Naive thymus-derived CD4-positive, alpha-beta T cell (primary cell): ENCODE results near the gene SLFNL1. TPM values are rescaled to one million over a fixed set of nuclear protein-coding genes. Genes with fewer than 3 reads are reported as not detected.

Experiments used
- ATAC-seq: fragments of 150-1000 bp; cut with Tn5 transposase; 2 replicates; pipeline ENCODE4 v1.10.0; 2021; ENCODE audit warnings: mild to moderate bottlenecking, moderate library complexity
- CTCF ChIA-PET: fragments of 350-600 bp; sonication (Branson Sonifier 250); formaldehyde crosslinking; loops from one replicate; lab custom pipeline; 2021; ENCODE audit warnings: antibody characterized with exemption; lab: Charles Lee
- POLR2A ChIA-PET: fragments of 350-600 bp; sonication (Branson Sonifier 250); formaldehyde crosslinking; loops from one replicate; lab custom pipeline; 2021; ENCODE audit warnings: antibody characterized with exemption, inconsistent platforms; lab: Charles Lee
- DNase-seq, 9 donors: peaks; one replicate each; pipeline versions ENCODE4 v3.0.0 to v3.0.0-alpha.2; 2020 to 2022; ENCODE audit warnings: mixed read lengths in 1 of 9
- H3K27ac ChIP-seq: one replicate; pipeline ENCODE4 v1.7.0; 2013; ENCODE audit warnings: mild to moderate bottlenecking, low read depth, low read length, moderate library complexity
- H3K27me3 ChIP-seq, 2 donors: one replicate each; pipeline ENCODE4 v1.7.0; 2013; ENCODE audit warnings: low read length in 2 of 2, mild to moderate bottlenecking in 2 of 2, moderate library complexity in 2 of 2; ENCODE audit not compliant: control insufficient read depth in 2 of 2, insufficient read depth in 2 of 2
- H3K36me3 ChIP-seq, 3 experiments: 1 replicate in 2 of 3; 2 replicates in 1 of 3; pipeline ENCODE4 v1.7.0; 2013; ENCODE audit warnings: low read length in 3 of 3, mild to moderate bottlenecking in 3 of 3, moderate library complexity in 1 of 3; ENCODE audit not compliant: insufficient read depth in 3 of 3, control insufficient read depth in 2 of 3
- H3K4me1 ChIP-seq, 2 donors: one replicate each; pipeline ENCODE4 v1.7.0; 2013; ENCODE audit warnings: low read length in 2 of 2, mild to moderate bottlenecking in 2 of 2, moderate library complexity in 1 of 2; ENCODE audit not compliant: control insufficient read depth in 2 of 2, insufficient read depth in 2 of 2
- H3K4me3 ChIP-seq: 2 replicates; pipeline ENCODE4 v1.7.0; 2013; ENCODE audit warnings: mild to moderate bottlenecking, low read length
- H3K9me3 ChIP-seq, 3 experiments: 1 replicate in 2 of 3; 2 replicates in 1 of 3; pipeline ENCODE4 v1.7.0; 2013; ENCODE audit warnings: low read length in 3 of 3; ENCODE audit not compliant: control insufficient read depth in 2 of 3
- H3K27ac Mint-ChIP-seq, 9 donors: one replicate each; pipeline ENCODE4 v1.8.0; 2020 to 2022; ENCODE audit warnings: mixed read lengths in 9 of 9, mild to moderate bottlenecking in 8 of 9, moderate library complexity in 5 of 9, inconsistent platforms in 2 of 9
- H3K27me3 Mint-ChIP-seq, 5 donors: one replicate each; pipeline ENCODE4 v1.8.0; 2021 to 2022; ENCODE audit warnings: mixed read lengths in 5 of 5, mild to moderate bottlenecking in 1 of 5
- H3K36me3 Mint-ChIP-seq, 5 donors: one replicate each; pipeline ENCODE4 v1.8.0; 2020 to 2022; ENCODE audit warnings: mixed read lengths in 5 of 5, mild to moderate bottlenecking in 3 of 5, inconsistent platforms in 1 of 5
- H3K4me1 Mint-ChIP-seq, 7 donors: one replicate each; pipeline ENCODE4 v1.8.0; 2020 to 2022; ENCODE audit warnings: mixed read lengths in 7 of 7, mild to moderate bottlenecking in 3 of 7, inconsistent platforms in 1 of 7
- H3K4me3 Mint-ChIP-seq, 10 donors: one replicate each; pipeline ENCODE4 v1.8.0; 2020 to 2022; ENCODE audit warnings: mild to moderate bottlenecking in 10 of 10, mixed read lengths in 10 of 10, moderate library complexity in 6 of 10, inconsistent platforms in 2 of 10
- H3K9me3 Mint-ChIP-seq, 11 donors: one replicate each; pipeline ENCODE4 v1.8.0; 2020 to 2022; ENCODE audit warnings: mixed read lengths in 11 of 11, mild to moderate bottlenecking in 4 of 11, inconsistent platforms in 1 of 11, moderate library complexity in 1 of 11
- intact Hi-C, 2 donors: fragments of 100-400 bp; cut with micrococcal nuclease; formaldehyde crosslinking; loops; one replicate each; pipeline ENCODE4 v1.15.1; 2023
- polyA plus RNA-seq, 2 donors: library from polyadenylated mRNA; unstranded; fragments of 300-500 nt; fragmentation: Illumina TruSeq; gene quantifications; one replicate each; pipeline ENCODE4 v1.2.3, GENCODE V29; 2021
- total RNA-seq, 6 experiments: library from RNA in 5 of 6; stranded (reverse) in 5 of 6; gene quantifications; 1 replicate in 5 of 6; 2 replicates in 1 of 6; pipeline ENCODE4 v1.2.3 and lab custom pipeline; 2021 to 2026

The SLFNL1 gene
- total and polyA plus RNA-seq, 7 experiments from 2014 or later, result 0.19 to 1.1 (median 0.29) TPM

- ATAC-seq (no peak), DNase-seq (no peak)
- Histone ChIP-seq H3K36me3 (peaks cover 0 to 51% (median 0%) of the 10 kb centered on the region in 3 experiments), H3K4me1 (no peaks in the 10 kb centered on the region), H3K27ac (no peak overlapping the region), H3K9me3 (no peaks in the 10 kb centered on the region), H3K4me3 (no peak overlapping the region), H3K27me3 (no peaks in the 10 kb centered on the region)
- Mint-ChIP-seq H3K4me3 (no peak overlapping the region), H3K27ac (peak overlapping the region in 1 of 9 donors; percentile 11), H3K9me3 (no peaks in the 10 kb centered on the region), H3K4me1 (peaks cover 0 to 11% (median 0%) of the 10 kb centered on the region in 7 donors), H3K27me3 (no peaks in the 10 kb centered on the region), H3K36me3 (peaks cover 11 to 60% (median 21%) of the 10 kb centered on the region in 5 donors)
- ChIA-PET POLR2A (no interaction called here), CTCF (no interaction called here)
- intact Hi-C loops, result no loop called here
Measured at GRCh38 chr1:41045740-41046139, 24.2 kb upstream of the SLFNL1 start.

GRCh38 chr1:41044187-41044586, 22.7 kb upstream of the SLFNL1 start:
- intact Hi-C loops, result no loop called here
- Mint-ChIP-seq H3K27me3 (no peaks in the 10 kb centered on the region), H3K27ac (peak overlapping the region in 3 of 9 donors; percentile 2 to 27 (median 9)), H3K4me3 (no peak overlapping the region), H3K36me3 (peaks cover 16 to 61% (median 22%) of the 10 kb centered on the region in 5 donors), H3K4me1 (peaks cover 0 to 11% (median 0%) of the 10 kb centered on the region in 7 donors), H3K9me3 (no peaks in the 10 kb centered on the region)
- ATAC-seq (no peak), DNase-seq (no peak)
- no peak overlapping the region for H3K27ac ChIP-seq
- ChIA-PET POLR2A (no interaction called here), CTCF (no interaction called here)
- no peaks in the 10 kb centered on the region for H3K9me3 ChIP-seq
- peaks cover 0 to 57% (median 0%) of the 10 kb centered on the region in 3 experiments for H3K36me3 ChIP-seq
- no peaks in the 10 kb centered on the region for H3K4me1 ChIP-seq
- no peaks in the 10 kb centered on the region for H3K27me3 ChIP-seq
- no peak overlapping the region for H3K4me3 ChIP-seq

GRCh38 chr1:41041614-41042270, 20.2 kb upstream of the SLFNL1 start:
- H3K27me3 Mint-ChIP-seq, result no peaks in the 10 kb centered on the region
- Histone ChIP-seq H3K9me3 (no peaks in the 10 kb centered on the region), H3K4me3 (no peak overlapping the region), H3K4me1 (no peaks in the 10 kb centered on the region), H3K27me3 (no peaks in the 10 kb centered on the region), H3K27ac (no peak overlapping the region), H3K36me3 (peaks cover 0 to 53% (median 0%) of the 10 kb centered on the region in 3 experiments)
- no peak overlapping the region for H3K27ac Mint-ChIP-seq
- ChIA-PET CTCF (no interaction called here), POLR2A (no interaction called here)
- intact Hi-C loops, result no loop called here
- no peak for ATAC-seq
- H3K9me3 Mint-ChIP-seq, result no peaks in the 10 kb centered on the region
- H3K4me3 Mint-ChIP-seq, result no peak overlapping the region
- H3K4me1 Mint-ChIP-seq, result peaks cover 0 to 11% (median 0%) of the 10 kb centered on the region in 7 donors
- no peak for DNase-seq
- peaks cover 10 to 45% (median 14%) of the 10 kb centered on the region in 5 donors for H3K36me3 Mint-ChIP-seq

- H3K9me3 Mint-ChIP-seq, result no peaks in the 10 kb centered on the region
- no peaks in the 10 kb centered on the region for H3K27me3 ChIP-seq
- H3K27me3 Mint-ChIP-seq, result no peaks in the 10 kb centered on the region
- H3K36me3 ChIP-seq, result peaks cover 0 to 58% (median 0%) of the 10 kb centered on the region in 3 experiments
- POLR2A ChIA-PET, result no interaction called here
- H3K9me3 ChIP-seq, result no peaks in the 10 kb centered on the region
- H3K36me3 Mint-ChIP-seq, result peaks cover 9 to 29% (median 13%) of the 10 kb centered on the region in 5 donors
- H3K4me3 Mint-ChIP-seq, result no peak overlapping the region
- H3K4me1 Mint-ChIP-seq, result peaks cover 0 to 4% (median 0%) of the 10 kb centered on the region in 7 donors
- H3K4me3 ChIP-seq, result no peak overlapping the region
- ATAC-seq (no peak), DNase-seq (no peak)
- intact Hi-C loops, result no loop called here
- no peaks in the 10 kb centered on the region for H3K4me1 ChIP-seq
- no peak overlapping the region for H3K27ac Mint-ChIP-seq
- CTCF ChIA-PET, result interaction anchor here (1.1 kb wide), 1 partner anchor 11 kb away, joined by 3 read pairs; no protein-coding TSS in a partner anchor
- H3K27ac ChIP-seq, result no peak overlapping the region
Measured at GRCh38 chr1:41038110-41038509, 16.6 kb upstream of the SLFNL1 start.

- intact Hi-C loops, result no loop called here
- Histone ChIP-seq H3K27me3 (no peaks in the 10 kb centered on the region), H3K27ac (no peak overlapping the region), H3K4me1 (no peaks in the 10 kb centered on the region), H3K9me3 (no peaks in the 10 kb centered on the region), H3K4me3 (no peak overlapping the region), H3K36me3 (peaks cover 0 to 63% (median 0%) of the 10 kb centered on the region in 3 experiments)
- DNase-seq, result no peak
- Mint-ChIP-seq H3K4me3 (no peak overlapping the region), H3K36me3 (peaks cover 8 to 31% (median 14%) of the 10 kb centered on the region in 5 donors), H3K9me3 (peaks cover 0 to under 1% (median 0%) of the 10 kb centered on the region in 11 donors), H3K27me3 (no peaks in the 10 kb centered on the region), H3K27ac (no peak overlapping the region), H3K4me1 (peaks cover 0 to 4% (median 0%) of the 10 kb centered on the region in 7 donors)
- ChIA-PET POLR2A (no interaction called here), CTCF (interaction anchor here (0.5 kb wide), 1 partner anchor 380 kb away, joined by 3 read pairs; no protein-coding TSS in a partner anchor)
- no peak for ATAC-seq
Measured at GRCh38 chr1:41037116-41037903, 15.8 kb upstream of the SLFNL1 start.

DNA sequence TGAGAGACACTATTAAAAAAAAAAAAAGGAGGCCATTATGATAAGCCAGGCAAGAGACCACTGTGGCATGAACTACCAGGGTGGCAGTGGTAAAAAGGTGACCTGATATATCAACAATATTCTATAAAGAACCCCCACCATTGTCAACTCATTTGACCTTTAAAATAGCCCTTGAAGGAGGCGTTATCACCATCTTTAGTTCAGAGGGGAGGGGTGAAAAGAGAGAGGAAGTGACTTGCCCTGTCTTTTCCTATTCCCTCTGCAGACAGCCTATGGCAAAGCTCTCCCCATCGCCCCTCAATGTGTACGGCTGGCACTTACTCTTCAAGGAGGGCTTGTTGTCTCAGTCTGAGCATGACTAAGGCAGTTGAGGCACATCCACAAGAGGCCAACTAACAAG, 11.7 kb upstream of the SLFNL1 start:
- H3K27ac Mint-ChIP-seq, result no peak overlapping the region
- no peaks in the 10 kb centered on the region for H3K4me1 ChIP-seq
- no peak overlapping the region for H3K4me3 ChIP-seq
- H3K9me3 ChIP-seq, result no peaks in the 10 kb centered on the region
- ChIA-PET POLR2A (interaction anchor here (0.6 kb wide), 1 partner anchor 23 kb away, joined by 9 read pairs; no protein-coding TSS in a partner anchor), CTCF (no interaction called here)
- H3K36me3 ChIP-seq, result peaks cover 0 to 68% (median 0%) of the 10 kb centered on the region in 3 experiments
- no peaks in the 10 kb centered on the region for H3K27me3 ChIP-seq
- no peaks in the 10 kb centered on the region for H3K27me3 Mint-ChIP-seq
- H3K4me3 Mint-ChIP-seq, result no peak overlapping the region
- ATAC-seq (no peak), DNase-seq (no peak)
- intact Hi-C loops, result no loop called here
- no peak overlapping the region for H3K27ac ChIP-seq
- H3K36me3 Mint-ChIP-seq, result peaks cover 10 to 36% (median 17%) of the 10 kb centered on the region in 5 donors
- H3K4me1 Mint-ChIP-seq, result peaks cover 0 to 2% (median 0%) of the 10 kb centered on the region in 7 donors
- H3K9me3 Mint-ChIP-seq, result peaks cover 0 to 2% (median 0%) of the 10 kb centered on the region in 11 donors
